COLO668 (cell line): ENCODE results near the gene MS4A3.
"Not testable (repeated sequence)": the region's sequence is repeated elsewhere in the genome, so short reads cannot be mapped to it uniquely, and the experiment has no call there.

ENCODE experiments used
- DNase-seq: peaks from one replicate; lab custom pipeline; 2025; ENCODE audit not compliant: unreplicated experiment; lab: John Stamatoyannopoulos, UW

Gene MS4A3

DNA sequence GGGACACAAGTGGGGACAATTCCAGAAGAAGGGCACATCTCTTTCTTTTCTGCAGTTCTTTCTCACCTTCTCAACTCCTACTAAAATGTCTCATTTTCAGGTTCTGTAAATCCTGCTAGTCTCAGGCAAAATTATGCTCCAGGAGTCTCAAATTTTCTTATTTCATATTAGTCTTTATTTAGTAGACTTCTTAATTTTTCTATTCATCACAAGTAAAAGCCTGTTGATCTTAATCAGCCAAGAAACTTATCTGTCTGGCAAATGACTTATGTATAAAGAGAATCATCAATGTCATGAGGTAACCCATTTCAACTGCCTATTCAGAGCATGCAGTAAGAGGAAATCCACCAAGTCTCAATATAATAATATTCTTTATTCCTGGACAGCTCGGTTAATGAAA, 31.9 kb downstream of the MS4A3 start, which contains the start of gene MS4A2:
TSS of gene MS4A2 (plus strand) at position 301 of the 400 bp plus-strand sequence. CDS start 102 bp downstream, outside the sequence.
- no peak for DNase-seq

DNA sequence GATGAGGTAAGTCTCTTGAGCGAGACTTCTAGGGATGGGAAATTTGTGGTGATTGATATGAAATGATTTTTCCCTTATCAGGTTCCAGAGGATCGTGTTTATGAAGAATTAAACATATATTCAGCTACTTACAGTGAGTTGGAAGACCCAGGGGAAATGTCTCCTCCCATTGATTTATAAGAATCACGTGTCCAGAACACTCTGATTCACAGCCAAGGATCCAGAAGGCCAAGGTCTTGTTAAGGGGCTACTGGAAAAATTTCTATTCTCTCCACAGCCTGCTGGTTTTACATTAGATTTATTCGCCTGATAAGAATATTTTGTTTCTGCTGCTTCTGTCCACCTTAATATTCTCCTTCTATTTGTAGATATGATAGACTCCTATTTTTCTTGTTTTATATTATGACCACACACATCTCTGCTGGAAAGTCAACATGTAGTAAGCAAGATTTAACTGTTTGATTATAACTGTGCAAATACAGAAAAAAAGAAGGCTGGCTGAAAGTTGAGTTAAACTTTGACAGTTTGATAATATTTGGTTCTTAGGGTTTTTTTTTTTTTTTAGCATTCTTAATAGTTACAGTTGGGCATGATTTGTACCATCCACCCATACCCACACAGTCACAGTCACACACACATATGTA, 39.1 kb downstream of the MS4A3 start:
- DNase-seq = no peak

DNA sequence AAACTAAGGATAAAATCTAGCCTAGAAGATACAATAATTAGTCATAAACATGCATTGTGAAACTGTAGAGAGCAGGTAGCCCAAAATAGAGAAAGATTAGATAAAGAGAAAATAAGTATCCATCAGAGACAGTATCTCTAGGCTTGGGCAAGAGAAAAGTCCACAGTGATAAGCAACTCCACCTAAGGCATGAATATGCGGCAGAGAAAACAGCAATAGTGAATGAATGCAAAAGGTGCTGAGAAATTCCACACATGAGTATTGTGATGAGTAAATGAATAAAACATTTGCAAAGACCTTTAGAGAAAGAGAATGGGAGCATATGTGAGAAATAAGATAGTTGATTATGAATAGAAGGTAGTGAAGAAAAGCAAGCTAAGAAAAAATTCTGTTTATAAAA, 40.7 kb downstream of the MS4A3 start:
- no peak for DNase-seq

GRCh38 chr11:60098508-60098907, 42.0 kb downstream of the MS4A3 start:
- no peak for DNase-seq

DNA sequence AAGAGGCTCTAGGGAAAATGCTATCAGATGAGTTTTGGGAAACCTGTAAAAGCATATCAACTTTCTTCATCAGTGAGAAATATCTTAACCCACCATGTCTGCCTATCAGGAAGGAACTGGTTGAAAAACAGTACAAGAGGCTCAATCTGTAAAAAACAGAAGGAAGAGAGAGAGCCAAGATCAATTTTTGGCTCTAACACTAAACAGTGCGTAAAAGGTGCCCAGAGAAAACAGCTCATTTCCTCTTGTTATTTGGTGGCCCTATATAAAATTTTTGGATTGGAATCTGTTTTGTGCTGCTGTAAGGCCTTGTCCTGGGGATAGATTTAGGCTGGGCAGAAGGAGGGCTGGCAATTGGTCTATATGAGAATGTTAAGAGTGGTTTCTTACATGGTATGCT, 44.1 kb downstream of the MS4A3 start:
- DNase-seq = no peak

GRCh38 chr11:60101368-60101767, 44.9 kb downstream of the MS4A3 start:
- DNase-seq = not testable (repeated sequence)

GRCh38 chr11:60104471-60105115, 48.1 kb downstream of the MS4A3 start:
- DNase-seq = not testable (repeated sequence)

GRCh38 chr11:60108631-60109030, 52.2 kb downstream of the MS4A3 start:
- not testable (repeated sequence) for DNase-seq

DNA sequence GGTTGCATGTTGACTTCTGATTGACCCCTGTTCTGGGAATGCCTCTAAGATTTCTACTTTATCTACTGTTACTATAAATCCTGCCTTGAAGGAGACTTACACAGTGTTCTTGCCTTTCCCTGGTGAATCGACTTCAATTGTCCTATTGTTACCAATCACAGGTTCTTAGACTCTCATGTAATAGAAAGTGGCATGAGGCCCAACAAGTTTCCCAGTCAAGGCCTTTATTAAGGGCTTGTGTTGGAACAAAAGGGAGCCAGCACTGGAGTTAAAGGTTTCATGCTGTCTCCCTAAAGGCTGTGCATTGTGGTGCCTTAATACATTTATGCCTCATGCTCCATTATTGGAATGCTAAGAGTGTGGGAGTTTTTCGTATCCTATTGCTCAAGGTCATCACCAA, 55.3 kb downstream of the MS4A3 start:
- DNase-seq = no peak

GRCh38 chr11:60116996-60117790, 60.7 kb downstream of the MS4A3 start:
- DNase-seq = no peak

DNA sequence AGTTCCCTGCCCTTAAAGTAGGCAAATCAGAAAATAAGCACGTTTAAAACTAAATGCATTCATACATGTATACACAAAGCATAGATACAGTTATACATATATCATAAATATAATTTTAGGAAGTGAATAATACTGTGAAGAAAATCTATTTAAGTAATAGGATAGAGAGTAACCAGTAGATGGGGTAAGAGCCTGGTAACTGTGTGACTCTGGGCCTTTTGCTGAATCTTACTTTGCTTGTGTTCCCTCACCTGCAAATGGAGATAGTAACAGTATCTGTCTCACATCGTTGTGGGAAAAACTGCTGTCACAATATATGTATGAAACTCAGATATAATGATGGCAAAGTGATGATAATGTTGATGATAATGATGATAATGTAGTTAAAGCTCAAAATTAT, 61.9 kb downstream of the MS4A3 start:
- no peak for DNase-seq

- no peak for DNase-seq
These were observed 63.2 kb downstream of the MS4A3 start for GRCh38 chr11:60119710-60120109.
